ENCODE measurements around the gene COLEC11.

- TF ChIP-seq E2F1 (CRISPR knock-in tag; IDR thresholded peaks at IDR 0.05): no peak
- no peak for TF ChIP-seq JUN (CRISPR knock-in tag; IDR thresholded peaks at IDR 0.05)
- TF ChIP-seq CTCF (IDR thresholded peaks at IDR 0.05): no peak
- TF ChIP-seq ELF4 (CRISPR knock-in tag; IDR thresholded peaks at IDR 0.05; ENCODE audit: low read depth): no peak
- no peak for TF ChIP-seq GTF2I (CRISPR knock-in tag; conservative IDR thresholded peaks at IDR 0.05)
- no peak for TF ChIP-seq IRF1 (CRISPR knock-in tag; IDR thresholded peaks at IDR 0.05)
- no peak for TF ChIP-seq FOXK1 (CRISPR knock-in tag; IDR thresholded peaks at IDR 0.05)
- no peak for TF ChIP-seq NFYB (CRISPR knock-in tag; conservative IDR thresholded peaks at IDR 0.05; ENCODE audit: low read depth)
These were observed 6.8 kb downstream of the COLEC11 start for GRCh38 chr2:3601561-3602271.
